ENCODE results near the gene CCDC27.

- no peak for TF ChIP-seq CTCF (IDR thresholded peaks at IDR 0.05)
- no peak for TF ChIP-seq EZH2 (IDR thresholded peaks at IDR 0.05)
- TF ChIP-seq EZH2phosphoT487 (IDR thresholded peaks at IDR 0.05): no peak
Observed at GRCh38 chr1:3756394-3756793, 4.1 kb downstream of the CCDC27 start.

Measured in neural progenitor cell (in vitro differentiated cells).